SH-SY5Y (cell line): ENCODE data around the gene HNRNPH1.

Experiments used
- GATA2 ChIP-seq: IDR thresholded peaks from 2 replicates; pipeline ENCODE4 v1.6.1; 2011; ENCODE audit warnings: mild to moderate bottlenecking, low read depth, low read length
- GATA3 ChIP-seq: IDR thresholded peaks from 2 replicates; pipeline ENCODE4 v1.6.1; 2011; ENCODE audit warnings: low read depth, mild to moderate bottlenecking, low read length, moderate library complexity

Gene HNRNPH1

DNA sequence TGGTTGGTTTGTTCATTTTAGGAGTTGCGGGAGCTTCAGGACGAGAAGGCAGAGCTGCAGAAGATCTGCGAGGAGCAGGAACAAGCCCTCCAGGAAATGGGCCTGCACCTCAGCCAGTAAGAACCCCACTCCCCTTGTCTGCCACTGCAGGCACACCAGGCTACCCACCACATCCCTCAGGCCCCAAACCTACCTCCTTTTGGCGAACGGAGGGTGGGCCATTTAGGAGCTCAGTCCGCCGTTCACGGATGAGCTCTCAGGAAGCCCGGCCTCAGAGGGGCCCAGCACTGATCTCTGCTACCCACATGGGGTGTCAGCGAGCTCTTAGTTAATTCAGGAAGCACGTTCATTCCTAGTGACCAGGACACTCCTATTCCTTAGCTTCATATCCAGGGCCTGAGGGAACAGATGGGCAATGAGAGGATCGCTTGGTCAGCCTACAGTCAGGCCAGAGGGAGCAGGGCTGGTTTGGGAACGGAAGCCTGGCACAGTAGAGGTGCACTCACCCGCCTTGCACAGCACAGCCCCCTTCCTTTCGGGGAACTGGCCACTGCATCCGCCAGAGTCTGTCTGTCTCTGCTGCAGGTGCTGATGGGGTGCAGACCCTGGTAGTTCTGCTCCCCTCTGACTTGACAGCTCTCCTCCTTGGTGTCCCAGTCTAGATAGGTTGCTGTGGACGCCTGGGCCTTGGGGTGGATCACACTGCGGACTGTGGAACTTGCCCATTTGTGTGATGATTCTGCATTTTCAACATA, 21.4 kb downstream of the HNRNPH1 start:
- TF ChIP-seq GATA2 (no peak), GATA3 (no peak)

GRCh38 chr5:179599973-179600372, 23.5 kb downstream of the HNRNPH1 start:
- no peak for TF ChIP-seq GATA3
- no peak for TF ChIP-seq GATA2

GRCh38 chr5:179599566-179599965, 23.9 kb downstream of the HNRNPH1 start:
- TF ChIP-seq GATA3 (no peak), GATA2 (no peak)

DNA sequence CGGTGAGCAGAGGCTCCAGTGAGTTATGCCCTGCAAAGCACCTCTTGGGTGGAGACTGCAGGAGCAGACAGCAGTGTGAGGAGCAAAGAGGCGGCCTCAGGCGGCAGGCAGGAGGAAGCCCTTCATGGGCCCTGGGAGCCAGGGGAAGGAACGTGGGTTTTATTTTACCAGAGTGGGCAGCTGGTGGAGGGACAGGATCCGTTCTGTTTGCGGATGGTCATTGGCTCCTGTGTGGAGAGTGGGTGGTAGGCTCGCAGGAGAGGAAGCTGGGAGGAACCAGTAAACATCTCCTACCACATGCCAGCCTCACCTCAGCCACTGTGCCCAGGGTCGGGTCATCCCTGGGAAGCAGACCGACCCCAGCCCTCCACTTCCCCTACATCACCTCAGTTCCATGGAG, 24.4 kb downstream of the HNRNPH1 start:
- no peak for TF ChIP-seq GATA2
- no peak for TF ChIP-seq GATA3

DNA sequence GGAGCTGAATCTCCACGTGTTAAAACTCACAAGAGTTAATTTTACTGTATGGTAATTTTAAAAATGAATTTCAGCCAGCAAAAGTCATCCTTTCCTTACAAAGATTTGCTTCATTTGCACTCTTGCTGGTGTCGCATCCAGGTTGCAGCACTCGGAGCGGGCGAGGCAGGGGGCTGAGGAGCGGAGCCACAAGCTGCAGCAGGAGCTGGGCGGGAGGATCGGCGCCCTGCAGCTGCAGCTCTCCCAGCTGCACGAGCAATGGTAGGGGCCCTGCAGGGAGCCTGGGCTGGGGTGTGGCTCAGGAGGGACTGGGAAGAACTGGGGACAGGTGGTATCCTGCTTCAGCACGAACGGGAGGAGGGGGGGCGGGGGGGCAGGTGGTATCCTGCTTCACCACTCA, 27.1 kb downstream of the HNRNPH1 start:
- TF ChIP-seq GATA3 = no peak
- no peak for TF ChIP-seq GATA2

- TF ChIP-seq GATA3 = no peak
- TF ChIP-seq GATA2 = no peak
Measured at GRCh38 chr5:179595916-179596315, 27.6 kb downstream of the HNRNPH1 start.

- TF ChIP-seq GATA3 (no peak), GATA2 (no peak)
Measured at GRCh38 chr5:179588166-179588565, 35.3 kb downstream of the HNRNPH1 start.

DNA sequence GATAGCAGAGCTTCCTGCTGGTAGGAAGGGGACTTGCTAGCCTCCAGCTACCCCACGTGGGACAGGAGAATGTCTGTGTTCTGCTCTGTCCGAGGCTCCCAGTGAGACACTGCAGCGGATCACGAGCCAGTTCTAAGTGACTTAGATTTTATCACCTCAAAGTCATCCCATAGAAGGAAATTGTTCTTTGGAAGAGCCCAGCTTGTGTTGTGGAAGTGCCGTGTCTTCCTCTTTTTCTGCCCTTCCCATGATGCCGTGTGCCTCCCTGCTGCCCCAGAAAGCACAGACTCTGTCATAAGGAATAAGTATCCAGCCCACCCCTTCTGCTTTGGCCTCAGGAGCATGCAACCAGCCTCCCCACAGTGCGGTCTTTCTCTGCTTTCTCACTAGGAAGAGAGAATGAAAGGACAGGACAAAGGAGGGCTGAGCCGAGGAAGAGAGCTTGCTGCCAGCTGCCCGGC, 37.5 kb downstream of the HNRNPH1 start:
- TF ChIP-seq GATA2 (no peak), GATA3 (no peak)

DNA sequence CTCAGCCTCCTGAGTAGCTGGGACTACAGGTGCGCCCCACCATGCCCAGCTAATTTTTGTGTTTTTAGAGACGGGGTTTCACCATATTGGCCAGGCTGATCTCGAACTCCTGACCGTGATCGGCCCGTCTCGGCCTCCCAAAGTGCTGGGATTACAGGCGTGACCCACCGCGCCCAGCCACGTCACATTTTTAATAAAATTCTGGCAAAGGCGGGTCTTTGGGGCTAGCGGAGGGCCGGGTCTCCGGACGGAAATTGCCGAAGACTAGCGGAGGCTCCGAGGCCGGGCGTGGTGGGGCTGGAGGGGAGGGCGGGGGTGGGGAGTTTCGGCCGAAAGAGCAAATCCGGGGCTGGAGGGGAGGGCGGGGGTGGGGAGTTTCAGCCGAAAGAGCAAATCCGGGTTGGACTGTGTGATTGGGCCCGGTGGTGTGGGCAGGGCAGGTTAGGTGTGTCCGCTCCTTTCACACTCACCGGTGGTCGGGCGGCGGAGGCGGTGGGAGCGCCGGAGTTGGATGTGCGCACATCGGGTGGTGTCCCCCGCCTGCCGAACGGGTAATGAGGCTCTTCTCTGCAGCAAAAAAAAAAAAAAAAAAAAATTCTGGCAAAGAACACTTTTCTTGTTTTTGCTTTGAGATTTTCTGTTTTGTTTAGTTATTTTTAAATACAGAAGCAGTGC, 46.0 kb downstream of the HNRNPH1 start:
- TF ChIP-seq GATA2 (no peak), GATA3 (no peak)

DNA sequence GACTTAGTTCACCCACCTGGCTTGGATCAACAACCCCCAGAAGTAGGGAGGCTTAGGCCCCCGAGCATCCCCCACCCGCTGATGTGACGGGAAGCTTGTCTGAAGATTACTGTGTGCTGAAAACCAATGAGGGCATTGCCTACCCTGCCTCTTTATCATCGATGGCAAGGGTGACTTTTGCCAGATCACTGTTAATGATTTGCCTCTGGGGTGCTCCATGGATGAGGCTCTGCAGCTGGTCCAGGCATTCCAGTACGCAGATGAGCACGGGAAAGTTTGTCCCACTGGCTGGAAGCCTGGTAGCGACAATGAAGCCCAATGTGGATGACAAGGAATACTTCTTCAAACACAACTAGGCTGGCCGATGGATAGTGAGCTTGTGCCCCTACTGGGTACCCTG, 51.1 kb downstream of the HNRNPH1 start:
- TF ChIP-seq GATA3 (no peak), GATA2 (no peak)

- TF ChIP-seq GATA2 (no peak), GATA3 (no peak)
Measured at GRCh38 chr5:179568721-179569120, 54.8 kb downstream of the HNRNPH1 start.

DNA sequence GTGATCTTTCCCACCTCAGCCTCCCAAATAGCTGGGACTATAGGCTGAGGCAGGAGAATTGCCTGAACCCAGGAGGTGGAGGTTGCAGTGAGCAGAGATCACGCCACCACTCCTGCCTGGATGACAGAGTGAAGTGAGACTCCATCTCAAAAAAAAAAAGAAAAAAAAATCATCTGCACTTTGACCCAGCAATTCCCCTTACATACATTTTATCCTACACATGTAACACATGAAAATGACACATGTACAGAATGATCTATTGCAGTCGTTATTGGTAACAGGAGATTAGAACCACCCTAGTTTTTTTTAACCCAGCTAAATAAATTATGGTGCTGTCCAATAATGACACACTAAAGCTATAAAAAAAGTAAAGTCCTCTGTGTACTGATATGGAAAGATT, 58.9 kb downstream of the HNRNPH1 start:
- no peak for TF ChIP-seq GATA2
- no peak for TF ChIP-seq GATA3
